Activated T-cell treated with anti-CD3 and anti-CD28 coated beads for 4 hours (primary cell): ENCODE results near the gene EIF2AK3.
"Not testable (repeated sequence)": the region's sequence is repeated elsewhere in the genome, so short reads cannot be mapped to it uniquely, and the experiment has no call there.

Experiments used
- DNase-seq: peaks from one replicate; pipeline ENCODE4 v3.0.0-alpha.2; 2020

The EIF2AK3 gene

DNA sequence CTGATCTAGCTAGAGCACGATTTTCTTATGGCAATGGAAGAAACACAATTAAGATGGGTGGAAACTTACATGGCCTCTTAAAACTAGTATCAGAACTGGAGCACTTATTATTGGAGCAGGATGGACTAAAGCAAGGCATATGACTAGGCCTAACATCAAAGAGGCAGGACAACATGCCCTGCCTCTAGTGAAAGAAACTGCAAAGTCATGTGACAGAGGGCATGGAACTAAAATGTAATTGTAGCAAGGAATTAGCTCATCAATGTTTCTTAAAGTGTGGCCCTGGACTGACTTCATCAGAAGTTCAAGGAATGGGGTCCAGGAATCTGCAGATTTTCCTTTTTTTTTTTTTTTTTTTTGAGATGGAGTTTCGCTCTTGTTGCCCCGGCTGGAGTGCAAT is 5.3 kb upstream of the EIF2AK3 start:
- DNase-seq, result no peak

DNA sequence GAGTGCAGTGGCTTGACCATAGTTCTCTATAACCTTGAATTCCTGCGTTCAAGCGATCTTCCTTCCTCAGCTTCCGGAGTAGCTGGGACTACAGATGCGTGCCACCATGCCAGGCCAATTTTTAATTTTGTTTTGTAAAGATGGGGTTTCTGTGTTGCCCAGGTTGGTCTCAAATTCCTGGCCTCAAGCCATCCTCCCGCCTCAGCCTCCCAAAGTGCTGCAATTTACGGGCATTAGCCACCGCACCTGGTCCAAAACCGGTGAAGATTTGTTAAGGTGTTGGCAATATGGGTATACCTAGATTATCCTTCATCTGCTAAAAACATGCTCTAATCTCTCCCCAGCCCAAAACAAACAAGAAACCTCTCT is 1.3 kb upstream of the EIF2AK3 start:
- DNase-seq, result no peak

DNA sequence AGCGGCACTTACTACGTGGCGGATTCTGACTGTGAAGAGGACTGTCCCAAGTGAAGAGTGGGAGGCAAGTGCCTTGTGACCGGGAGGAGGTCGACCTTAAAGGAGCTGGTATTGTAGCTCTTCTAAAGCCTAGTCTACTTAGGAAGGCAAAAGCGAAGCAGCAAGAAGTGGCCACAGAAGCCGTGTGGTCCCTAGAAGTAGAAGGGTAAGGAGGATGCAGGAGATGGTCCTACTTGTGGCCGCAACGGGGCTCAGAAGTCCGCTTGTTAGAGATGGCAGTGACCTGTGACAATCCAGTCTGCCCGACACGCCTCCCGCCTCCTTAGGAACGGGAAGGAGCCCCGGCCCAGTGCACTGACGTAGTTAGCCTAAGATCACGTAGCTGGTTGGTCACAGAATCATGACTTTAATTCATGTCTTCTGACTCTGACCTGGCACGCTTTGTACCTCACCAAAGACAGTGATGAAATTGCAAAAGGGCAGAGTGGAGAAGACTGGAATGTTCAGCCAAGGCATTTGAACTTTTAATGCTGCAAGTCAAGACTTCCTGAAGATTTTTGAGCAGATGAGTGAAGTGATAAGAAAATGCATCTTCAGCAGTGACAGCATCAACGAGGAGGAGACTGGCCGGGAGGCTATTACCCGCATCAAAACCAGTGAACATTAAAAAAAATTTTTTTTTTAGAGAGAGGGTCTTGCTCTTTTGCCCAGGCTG is 749 bp upstream of the EIF2AK3 start:
- peak; percentile 56 for DNase-seq

DNA sequence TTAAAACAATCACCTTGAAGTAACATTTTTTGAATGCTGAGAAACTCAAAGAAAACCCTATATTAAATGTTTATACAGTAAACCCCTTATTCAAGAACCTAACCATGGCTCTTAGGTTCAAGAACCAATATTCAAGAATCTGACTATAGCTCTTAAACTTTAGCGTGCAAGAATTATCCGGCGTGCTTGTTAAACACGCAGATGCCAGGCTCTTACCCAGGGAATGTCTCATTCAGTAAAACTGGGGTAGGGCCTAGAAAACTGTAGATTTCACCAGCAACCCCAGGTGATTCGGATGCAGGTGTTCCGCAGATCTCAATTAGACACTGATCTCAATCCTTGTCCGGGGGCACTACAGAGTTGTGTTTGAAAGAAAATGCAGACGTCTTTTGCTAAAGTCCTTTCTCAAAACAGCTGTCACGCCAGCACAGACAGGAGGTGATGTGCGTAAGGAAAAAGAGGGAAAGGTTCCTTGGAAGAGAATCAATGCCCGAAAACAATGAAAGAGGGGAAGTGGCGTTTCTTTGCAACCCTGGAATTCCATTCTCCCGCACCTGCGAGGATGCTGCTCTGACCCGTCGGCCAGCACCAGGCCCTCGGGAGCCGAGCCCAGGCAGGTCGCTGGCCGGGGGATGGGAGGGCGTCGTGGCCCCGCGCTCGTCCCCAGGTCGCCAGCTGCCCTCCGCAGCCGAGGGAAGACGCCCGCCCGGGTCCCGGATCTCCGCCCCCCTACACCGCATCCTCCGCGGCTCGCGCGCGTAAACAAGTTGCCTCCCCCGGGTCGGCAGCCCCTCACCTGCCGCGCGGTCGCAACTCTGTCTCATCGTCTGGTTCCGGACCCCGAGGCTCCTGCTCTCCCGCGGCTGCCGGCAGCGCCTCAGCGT is 851 bp downstream of the EIF2AK3 start:
- DNase-seq, result peak; percentile 31

DNA sequence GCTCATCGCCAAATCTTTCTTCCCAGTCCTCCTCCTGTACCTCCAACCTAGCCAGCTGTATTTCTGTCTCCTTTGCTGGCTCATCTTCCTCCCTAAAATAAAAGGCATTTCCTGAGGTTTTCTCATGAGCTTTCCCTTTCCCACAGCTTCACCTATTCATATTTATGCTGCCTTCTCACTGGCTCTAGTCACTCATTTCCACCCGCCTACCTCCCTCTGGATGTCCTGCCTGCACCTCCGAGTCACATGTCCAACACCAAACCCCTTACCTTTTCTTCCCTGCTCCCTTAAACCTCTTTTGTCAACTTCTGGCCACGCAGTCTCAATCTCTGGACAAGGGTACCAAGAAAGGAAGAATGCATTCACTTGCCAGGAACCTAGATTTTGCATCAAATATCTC is 2.8 kb downstream of the EIF2AK3 start:
- no peak for DNase-seq

DNA sequence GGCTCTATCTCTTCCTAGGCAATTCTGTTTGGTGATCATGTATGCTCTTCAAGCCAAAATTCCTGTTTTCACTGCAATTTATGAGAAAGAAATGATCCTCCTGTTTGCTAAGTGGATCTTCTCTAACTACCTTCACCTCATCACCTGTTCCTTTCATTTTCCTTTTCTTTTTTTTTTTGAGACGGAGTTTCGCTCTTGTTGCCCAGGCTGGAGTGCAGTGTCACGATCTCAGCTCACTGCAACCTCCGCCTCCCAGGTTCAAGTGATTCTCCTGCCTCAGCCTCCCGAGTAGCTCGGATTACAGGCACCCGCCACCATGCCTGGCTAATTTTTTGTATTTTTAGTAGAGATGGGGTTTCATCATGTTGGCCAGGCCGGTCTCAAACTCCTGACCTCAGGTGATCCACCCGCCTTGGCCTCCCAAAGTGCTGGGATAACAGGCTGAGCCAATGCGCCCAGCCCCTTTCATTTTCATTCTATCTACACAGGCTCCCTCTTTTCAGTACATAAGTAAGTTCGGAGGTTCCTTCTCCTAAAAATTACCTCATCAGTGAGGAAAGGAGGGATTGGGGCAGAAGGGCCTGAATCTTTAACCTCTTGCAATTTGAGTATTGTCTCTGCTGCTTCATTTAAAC is 3.3 kb downstream of the EIF2AK3 start:
- DNase-seq, result not testable (repeated sequence)

DNA sequence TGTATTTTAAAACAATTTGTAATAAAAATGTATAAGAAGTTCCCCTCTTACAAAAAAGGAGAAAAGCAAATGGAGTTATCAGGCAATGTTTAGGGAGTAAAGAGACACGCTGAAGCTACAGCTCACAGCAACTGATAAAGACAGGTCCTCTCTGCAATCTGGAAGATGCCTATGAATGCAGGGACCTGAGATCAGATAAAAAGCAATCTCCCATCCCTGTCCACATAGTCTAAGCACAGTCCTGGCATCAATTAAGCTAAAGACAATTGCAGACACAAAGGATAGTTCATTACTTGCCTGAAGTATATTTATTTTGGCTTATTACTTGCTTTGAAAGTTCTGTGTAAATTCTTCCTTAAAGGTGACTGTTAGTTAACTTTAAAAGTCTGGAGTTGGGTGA is 5.0 kb downstream of the EIF2AK3 start:
- no peak for DNase-seq

DNA sequence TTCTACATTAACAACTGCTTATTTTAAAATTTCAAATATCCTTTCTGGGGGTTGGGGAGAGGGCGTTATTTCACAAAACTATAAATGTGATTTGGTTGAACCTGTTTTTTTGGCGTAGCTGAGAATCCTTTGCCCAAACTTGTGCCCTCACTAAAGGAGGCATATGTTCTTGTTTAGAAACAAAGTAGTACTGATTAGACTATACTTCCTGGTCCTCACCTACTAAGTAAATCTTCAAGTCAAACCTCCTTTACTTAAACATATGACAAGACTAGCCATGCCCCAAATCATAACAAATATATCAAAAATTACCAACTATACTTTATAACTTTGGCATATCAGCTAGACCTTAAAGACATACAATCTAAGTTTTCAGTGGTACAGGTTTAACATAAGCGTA is 5.8 kb downstream of the EIF2AK3 start:
- DNase-seq, result no peak

DNA sequence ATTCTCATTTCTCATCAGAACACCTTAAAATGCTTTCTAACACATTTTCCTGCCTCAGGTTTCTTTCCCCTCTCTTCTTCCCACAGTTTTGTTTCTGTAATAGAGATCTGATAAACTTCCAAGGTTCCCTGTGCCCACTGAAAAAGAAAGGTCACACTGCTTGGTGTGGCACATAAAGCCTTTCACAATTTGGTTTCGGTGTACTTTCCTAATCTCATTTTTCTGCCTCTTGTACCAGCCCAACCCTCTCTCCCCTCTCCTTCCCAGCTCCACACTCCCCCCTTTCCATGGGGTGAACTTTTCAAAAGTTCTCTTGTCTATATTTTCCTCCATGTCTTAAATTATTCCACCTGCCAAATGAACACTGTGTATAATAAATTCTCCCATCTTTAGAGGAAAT is 7.2 kb downstream of the EIF2AK3 start:
- no peak for DNase-seq

DNA sequence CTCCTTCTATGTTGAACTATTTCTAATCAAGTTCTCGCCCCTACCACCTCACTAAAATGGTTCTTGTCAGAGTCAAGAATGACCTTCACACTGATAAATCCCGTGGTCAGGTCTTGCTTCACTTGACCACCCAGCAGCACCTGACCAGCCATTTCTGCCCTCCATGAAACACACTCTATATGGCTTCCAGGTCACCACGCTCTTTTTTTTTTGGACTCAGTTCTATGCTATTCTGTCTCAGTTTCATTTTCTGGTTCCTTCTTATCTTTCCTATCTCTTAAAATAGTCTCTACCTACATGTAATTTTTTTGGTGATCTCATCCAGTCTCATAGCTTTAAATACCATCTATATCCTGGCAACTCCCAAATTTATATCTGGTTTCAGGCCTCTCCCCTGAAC is 11.4 kb downstream of the EIF2AK3 start:
- no peak for DNase-seq

DNA sequence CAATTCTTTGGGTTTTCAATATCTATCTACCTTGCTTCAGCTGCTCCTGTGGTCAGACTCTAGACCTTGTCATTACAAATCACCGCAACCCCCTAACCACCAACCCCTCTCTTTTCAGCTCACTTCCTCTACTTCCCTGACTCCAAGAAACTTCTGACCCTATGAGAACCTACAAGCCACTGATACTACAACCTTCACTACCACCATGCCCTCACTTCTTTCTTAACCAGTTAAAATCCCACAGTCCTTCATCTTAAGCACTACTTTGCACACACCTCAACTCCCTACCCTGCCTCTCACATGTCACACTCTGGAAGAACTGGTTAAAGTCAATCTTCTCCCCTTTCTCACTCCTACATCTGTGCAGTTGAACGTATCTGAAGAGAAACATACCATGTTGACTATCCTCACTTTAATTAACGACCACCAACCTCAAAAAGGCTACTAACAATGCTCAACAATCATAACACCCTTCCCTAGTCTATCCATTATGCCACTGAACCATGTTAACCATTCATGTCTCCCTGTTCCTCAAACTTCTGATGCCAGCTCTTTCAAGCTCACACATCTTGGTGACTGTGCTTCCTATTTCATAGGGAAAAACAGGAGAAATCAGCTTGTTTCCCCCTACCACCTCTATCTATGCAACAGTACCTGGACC is 12.6 kb downstream of the EIF2AK3 start:
- no peak for DNase-seq

DNA sequence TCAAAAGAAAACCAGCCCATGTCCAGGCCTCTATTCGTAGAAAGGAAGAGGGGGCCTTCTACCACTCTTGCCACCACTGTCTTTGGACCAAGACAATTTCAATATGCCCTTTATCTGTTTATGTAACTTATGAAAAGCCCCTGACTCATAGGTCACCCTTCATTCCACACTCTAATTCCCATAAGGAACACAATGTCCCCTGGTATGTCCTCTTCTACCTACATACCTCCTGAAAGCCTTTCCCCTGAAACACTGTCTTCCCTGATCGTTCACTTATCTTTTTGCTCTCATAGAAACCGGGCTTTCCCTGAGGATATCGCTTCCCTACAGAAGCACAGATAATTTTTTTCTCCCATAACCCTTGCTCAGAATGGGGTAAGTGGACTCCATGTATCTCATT is 13.3 kb downstream of the EIF2AK3 start:
- no peak for DNase-seq

DNA sequence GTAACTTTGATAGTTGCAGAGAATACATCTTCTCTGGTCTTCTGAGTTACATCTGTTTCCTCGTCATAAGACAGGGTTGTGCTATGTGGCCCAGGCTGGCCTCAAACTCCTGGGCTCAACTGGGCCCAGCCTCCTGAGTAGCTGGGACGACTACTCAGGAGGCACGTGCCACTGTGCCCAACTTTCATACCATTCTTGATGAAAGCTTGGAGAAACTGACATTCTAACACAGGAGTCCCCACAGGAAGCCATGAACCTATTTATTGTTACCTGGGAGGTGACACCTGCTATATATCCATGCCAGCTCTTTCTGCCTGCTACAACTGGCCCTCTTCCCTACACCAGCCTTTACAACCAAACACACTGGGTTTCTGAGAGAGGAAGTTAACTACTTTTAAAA is 19.1 kb downstream of the EIF2AK3 start:
- DNase-seq, result no peak

DNA sequence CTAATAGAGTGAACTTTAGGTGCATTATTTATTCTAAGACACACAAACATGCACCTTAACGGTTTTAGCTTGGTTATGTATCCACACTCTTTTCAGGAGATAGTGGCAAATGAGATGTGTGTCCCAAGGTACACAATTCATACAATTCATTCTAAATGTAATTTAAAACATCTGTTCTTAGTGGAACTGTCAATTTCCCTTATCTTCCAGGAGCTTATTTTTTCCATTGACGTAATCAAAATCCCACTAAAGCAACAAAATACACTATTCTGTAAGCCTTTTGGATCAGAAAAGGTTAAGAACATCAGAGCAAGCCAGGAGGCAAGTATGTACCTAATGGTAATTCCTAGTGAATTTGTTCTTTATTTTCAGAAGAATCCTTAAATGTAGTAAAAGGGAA is 19.8 kb downstream of the EIF2AK3 start:
- DNase-seq, result no peak

DNA sequence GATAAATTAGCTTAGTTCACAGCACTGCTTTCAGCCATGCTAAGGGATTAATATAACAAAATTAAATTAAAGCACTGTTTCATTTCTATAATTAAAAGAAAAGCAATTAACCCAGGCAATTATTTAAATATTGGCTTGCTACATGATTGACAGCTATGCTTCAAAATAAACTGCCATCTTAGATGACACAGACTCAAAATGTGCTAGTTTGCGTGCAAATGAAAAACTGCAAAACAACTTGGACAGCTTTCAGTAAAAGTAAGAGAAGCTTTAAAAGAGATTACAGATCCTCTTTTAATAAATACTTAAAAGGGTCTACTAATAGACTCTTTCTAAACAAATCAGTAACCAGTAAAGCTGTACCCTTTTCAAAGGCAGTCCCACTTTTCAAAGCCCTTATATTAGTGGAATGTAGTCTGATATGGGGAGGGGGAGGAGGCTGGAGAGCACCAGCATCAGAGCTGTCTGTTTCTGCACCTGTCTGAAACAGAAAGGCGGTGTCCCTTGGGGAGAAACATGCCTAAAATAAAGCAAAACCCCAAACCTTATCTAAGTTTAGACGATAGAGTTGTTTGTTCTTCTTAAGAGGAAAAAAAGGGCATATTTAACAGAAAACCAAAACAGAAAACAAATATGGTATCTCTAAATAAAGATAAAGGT is 20.8 kb downstream of the EIF2AK3 start:
- DNase-seq, result no peak

DNA sequence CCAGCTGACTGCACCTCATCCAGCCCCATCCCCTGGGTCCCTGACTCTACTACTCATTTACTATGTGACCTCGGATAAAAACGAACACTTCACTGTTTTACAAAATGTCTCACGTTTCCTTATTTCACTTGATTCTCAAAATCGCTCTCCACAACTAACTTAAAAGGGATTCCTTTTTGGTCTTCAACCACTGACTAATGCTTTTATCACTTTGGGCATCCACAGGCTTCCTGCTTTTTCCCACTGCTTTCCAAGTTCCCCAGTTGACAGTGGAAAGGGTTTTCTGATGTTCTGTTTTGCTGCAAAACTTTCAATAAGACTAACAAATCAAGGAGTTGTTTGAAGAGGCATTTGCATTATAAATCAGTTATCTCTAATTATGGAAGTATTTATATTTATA is 24.1 kb downstream of the EIF2AK3 start:
- no peak for DNase-seq

DNA sequence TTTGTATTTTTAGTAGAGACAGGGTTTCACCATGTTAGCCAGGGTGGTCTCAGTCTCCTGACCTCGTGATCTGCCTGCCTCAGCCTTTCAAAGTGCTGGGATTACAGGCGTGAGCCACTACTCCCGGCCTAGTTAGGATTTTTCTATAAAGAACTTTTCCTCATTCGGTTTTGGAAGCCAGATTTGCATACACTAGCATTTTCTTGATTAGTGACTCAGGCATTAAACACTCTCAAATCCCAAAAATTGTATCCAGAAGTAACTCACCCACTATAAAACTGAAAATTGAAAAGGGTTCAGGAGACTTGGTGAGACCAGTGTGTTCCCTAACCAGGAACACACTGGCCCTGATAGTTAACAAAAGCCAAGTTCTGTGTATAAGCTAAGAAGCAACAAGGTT is 25.2 kb downstream of the EIF2AK3 start:
- no peak for DNase-seq

DNA sequence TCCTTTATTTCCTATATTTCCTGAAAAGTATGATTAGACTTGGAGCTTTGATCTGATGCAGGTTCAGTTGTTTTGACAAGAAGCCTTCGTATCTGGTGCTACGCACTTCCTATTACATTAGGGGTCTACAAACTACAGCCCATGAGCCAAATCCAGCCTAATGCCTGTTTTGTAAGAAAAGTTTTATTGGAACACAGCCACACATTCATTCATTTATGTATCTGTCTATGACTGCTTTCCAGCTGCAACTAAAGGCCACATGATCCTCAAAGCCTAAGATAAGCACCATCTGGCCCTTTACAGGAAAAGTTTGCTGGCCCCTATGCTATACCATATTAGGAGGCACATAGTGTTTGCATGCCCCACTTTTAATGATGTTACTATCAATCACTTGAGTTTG is 26.0 kb downstream of the EIF2AK3 start:
- DNase-seq, result no peak

DNA sequence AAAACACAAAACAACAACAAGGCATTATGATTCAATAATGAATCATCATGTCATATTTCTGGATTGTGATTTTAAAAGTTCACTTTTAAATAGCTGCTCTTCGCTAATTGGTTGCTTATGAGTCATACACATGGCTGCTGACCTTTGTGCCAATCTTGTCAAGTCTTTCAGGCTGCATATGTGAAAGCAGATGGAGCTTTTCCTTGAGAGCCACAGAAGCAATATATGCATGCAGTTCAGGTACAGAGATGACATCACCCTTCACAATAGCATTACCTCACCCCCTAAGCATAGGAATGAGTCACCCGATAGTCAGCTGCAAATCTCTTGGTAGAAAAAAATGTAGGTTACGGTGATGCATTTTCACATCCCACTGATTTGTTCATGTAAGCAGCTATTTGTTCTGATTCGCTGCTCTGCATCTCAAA is 27.2 kb downstream of the EIF2AK3 start:
- DNase-seq, result peak; percentile 32

DNA sequence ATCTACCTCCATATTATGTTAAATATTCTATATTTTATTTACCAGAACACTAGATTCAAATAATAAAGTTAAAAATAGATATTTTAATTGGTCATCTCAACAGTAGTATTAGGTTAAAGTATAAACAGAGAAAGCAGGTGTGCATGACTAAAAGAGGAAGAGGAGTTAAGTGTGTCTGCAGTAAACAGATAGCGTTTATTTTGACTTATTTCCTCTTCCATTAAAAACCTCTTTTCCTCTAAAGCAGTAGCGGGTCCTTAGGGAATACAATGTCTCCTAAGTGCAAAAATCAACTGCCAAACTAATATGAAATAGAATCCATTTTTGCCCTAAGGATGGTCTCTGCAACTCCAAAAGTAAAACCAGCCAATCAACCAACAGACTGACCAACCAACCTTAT is 27.7 kb downstream of the EIF2AK3 start:
- DNase-seq, result no peak

DNA sequence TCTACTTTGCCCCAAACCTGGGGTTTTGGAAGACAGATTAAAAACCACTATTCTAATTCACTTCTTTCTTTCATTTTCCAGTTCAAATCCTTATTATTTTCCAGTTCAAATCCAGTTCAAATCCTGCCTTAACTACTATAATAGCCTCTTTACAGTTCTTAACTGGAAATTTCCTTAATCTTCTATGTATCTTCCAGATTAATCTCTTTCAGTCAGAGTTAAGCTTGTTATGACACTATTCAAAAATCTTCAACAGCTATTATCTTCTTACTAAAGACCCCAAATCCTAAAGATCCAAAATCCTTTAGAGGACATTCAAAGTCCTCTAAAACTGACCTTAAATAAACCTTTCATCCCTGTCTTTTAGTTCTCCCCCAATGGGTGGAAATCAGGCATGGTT is 30.1 kb downstream of the EIF2AK3 start:
- no peak for DNase-seq

DNA sequence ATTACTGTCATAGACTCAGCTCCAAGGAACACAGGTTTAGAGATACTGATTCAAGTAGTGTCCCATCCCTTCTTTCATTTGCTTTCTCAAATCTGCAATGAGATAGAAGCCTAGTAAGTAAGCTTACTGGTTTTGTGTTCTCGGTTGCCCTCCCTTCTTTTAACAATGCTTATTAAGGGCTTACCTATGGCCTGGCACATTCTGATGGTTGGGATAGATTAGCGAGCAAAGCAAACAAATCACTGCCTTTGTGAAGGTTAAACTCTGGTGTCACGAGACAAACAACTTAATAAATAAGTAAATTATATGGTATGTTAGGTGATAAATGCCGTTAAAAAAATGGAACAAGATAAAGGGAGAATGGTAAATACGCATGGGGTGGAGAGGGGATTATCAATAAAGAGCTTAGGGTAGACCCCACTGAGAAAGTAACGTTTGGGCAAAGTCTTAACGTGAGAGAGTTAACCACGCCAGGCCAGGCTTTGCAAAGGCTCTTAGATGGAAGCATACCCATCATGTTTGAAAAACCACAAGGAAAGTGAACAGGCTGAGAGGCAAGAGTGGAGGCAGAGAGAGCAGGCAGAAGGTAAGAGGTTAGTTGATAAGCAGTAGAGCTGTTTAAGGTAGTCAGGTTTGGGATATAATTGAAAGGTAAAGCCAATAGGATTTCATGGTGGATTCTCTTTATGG is 31.0 kb downstream of the EIF2AK3 start:
- no peak for DNase-seq
